NCI-H128 (cell line): ENCODE measurements around the gene KMT2D.

ENCODE experiments used
- DNase-seq: peaks from one replicate; lab custom pipeline; 2025; ENCODE audit not compliant: unreplicated experiment; lab: John Stamatoyannopoulos, UW

Gene KMT2D

DNA sequence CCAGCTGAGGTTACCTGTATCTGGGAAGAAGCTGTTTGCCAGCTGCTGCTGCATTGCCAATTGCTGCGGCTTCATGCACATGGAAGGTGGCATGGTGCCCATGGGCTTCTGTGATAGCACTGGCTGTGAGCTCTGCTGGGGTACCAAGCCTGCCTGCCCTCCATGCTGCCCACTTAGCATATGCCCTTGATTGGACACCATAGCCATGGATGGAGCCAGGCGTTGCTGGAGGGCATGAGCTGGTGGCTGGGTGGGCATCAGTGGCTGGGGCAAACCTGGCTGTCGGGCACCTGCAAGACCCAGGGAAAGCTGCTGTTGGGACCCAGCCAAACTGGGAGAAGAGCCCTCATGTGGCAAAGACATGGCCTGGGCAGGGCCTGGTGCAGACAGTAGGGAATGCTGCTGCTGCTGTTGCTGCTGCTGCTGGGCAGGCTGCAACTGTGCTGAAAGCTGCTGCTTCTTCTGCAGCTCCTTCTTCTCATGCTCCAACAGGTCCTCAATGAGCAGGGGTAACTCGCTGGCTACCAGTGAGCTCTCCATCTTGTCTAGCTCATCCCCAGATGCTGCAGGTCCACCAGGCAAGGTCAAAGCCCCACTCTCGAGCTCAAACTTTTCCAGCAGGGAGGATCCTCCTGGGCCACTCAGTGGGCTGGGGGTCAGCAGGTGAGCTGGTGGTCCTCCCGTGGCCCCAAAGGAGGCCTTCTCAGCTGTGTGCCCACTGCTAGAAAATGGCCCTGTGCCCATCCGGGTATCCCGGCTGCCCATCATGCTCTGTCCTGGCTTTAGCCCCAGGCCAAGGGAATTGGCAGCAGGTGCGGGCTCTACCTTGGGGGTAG, 23.3 kb downstream of the KMT2D start:
- no peak for DNase-seq

DNA sequence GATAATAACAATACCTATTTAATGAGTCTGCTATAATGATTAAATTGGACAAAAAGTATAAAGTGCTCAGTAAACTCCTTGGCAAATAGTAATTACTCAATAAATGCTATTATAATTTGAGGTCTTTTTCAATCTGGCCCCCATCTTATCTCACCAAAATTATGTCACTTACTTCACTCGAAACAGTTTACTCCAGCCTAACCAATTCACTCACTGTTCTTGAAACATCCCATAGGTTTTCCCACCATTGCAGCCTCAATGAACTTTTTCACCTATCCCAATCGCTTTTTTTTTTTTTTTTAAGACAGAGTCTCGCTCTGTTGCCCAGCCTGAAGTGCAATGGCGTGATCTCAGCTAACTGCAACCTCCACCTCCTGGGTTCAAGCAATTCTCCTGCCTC, 24.6 kb downstream of the KMT2D start:
- DNase-seq, result no peak

DNA sequence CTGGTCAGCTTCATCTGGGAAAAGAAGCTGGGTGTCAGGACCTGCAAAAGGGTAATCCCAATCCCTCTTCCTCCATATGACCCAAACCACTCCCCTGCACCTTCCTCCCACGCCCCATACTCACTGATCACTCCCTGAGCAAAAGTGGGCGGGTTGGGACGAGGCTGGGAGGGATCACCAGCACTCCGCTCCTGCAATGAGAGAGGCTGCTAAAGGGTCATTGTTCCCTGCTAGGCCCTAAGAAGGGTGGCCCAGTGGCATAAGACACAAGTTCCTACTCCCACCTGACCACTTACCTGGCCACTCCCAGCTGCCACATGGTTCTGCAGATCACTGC, 26.3 kb downstream of the KMT2D start:
- DNase-seq, result no peak

DNA sequence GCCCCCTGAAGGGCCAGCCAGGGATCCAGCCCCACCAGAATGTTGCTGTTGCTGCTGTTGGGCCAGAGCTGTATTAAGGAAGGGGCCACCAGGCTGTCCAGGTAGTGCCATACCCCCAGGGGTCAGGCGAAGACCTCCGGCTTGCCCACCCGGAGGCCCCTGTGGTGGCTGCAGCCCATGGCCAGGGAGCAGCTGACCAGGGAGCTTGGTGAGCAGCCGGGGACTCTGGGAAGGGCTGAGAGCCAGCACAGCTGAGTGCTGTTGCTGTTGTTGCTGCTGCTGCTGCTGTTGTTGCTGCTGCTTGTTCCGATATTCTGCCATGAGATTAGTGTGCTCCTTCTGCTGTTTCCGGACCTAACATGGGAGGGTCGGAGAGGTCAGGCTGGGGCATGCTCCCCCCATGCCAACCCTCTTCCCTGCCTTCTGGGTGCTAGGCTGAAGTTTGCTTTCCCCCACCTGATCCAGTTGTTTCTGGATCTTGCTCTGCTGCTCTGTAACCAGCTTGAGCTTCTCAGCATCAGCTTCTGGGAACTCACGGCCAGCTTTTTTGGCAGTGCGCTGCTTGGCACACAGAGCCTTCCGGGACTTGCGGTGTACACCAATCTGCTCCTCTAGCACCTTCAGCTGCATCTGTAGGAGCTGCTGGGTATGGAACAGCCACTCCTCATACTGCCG, 26.8 kb downstream of the KMT2D start:
- no peak for DNase-seq

DNA sequence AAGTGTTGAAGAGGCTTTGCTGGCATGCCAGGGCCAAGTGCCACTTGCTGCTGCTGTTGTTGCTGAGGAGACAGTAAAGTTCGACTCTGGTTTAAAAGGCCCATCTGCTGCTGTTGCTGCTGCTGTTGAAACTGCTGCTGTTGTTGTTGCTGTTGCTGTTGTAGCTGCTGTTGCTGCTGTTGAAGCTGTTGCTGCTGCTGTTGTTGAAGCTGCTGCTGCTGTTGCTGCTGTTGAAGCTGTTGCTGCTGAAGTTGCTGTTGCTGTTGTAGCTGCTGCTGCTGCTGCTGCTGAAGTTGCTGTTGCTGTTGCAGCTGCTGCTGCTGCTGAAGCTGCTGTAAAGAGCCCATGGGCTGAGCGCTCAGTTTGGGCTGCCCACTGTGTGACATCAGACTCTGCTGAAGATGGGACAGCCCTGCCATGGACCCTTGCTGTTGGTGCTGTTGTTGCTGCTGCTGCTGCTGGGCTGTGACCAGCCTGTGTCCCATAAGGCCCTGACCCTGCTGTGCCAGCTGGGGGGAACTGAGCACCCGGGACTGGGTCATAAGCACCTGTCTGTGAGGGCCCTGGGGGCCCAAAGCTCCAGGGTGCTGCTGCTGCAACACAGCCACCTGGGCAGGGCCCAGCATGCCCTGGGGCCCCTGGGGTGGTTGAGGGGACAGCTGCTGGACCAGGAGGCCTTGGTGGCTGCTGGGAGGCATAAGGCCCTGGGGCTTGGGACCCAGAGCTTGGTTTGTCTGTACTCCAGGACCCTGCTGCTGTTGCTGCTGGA, 27.7 kb downstream of the KMT2D start:
- DNase-seq, result no peak

DNA sequence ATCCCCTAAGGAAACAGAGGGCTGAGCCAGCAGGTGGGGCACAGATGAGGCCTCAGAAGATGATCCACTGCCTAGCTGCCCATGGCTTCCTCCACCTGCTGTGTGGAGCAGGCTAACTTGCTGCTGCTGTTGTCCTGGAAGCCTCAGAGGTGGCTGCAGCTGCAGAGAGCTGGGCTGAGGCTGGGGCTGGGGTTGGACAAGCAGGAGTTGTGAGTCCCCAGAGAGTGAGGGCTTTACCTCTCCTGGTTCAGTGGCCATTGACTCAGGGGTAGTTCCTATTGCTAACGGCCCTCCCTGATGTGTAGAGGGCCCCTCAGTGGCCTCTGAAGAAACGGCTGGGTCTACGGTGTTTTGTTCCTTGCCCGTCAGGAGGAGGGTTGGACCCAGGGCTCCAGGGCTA, 28.3 kb downstream of the KMT2D start:
- no peak for DNase-seq

DNA sequence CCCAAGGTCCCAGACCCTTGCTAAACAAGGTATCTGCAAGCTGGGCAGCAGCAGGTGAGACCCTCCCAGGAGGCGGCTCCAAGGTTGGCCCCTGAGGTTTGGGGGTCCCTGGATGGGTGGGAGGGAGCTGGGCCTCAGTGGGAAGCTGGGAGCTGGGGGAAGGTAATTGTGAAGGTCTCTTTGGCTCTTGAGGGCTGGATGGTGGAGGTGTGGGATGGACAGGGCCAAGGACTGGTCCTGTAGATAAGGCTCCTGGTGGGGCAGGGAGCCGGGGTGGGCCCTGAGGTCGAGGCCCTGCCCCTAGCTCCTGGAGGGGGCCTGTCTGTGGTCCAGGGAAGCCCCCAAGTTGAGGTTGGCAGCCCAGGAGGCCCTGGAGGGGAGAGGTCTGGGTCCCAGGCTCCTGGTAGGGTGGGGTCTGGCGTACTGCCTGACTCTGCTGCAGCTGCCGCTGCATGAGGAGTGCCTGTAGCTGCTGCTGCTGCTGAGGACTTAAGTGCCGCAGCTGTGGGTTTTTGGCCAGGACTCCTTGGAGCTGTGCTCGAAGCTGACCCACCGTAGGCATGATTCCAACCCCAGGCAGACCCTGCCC, 28.9 kb downstream of the KMT2D start:
- DNase-seq, result no peak

DNA sequence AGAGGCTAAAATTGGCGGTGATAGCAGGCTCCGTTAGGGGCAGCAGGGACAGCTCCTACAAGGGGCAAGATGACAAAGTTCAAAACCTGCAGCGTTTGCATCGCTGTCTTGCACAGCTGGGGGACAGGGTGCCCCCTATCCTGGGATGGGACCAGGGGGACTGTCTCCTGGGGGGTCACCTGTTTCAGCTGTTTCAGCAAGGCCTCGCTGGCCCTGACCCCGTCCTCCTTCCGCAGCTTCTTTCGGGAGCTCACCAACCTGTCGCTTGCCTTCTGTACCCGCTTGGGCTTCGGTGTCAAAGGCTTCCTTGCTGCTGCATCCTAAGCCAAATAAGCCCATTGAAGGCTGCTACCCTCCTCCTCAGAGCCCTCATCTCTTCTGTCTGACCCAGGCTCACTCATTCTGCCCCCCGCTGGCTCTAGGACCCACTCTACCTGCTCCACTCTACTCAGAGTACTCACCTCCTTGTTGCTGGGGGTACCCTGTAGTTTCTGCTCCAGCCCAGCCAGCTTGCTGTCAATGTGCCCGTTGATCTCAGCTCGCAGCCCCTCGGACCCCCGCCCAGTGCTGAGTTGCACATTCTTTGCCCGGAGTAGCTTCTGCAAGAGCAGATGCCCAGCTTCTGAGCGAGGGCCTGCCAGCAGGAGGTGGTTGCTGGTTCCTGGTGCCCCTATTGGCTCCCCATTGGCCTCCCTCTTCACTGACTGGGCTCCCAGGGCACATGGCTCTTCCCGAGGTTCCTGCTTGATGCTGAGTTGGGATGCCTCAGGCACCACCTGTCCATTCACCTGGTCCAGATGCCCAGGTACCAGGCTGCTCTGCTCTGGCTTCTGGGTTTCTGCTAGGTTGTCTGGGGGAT, 29.7 kb downstream of the KMT2D start:
- no peak for DNase-seq

DNA sequence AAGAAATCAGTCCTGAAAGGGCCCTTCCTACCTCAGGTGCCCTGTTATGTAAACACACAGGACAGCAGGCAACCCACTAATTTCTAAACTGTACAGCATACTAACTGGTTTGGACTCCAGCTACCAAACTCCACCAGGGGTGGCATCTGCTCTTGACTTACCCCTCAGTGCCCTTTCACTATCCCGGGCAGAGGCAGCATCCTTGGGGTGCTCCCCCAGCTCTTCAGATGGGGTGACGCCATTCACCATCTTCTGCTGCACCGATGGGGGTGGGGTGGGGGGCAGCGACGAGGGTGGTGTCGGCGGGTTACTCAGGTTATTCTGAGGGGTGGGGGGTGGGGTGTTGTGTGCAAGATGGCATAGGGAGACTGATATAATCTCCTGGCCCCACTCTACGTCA, 30.5 kb downstream of the KMT2D start:
- DNase-seq, result no peak

DNA sequence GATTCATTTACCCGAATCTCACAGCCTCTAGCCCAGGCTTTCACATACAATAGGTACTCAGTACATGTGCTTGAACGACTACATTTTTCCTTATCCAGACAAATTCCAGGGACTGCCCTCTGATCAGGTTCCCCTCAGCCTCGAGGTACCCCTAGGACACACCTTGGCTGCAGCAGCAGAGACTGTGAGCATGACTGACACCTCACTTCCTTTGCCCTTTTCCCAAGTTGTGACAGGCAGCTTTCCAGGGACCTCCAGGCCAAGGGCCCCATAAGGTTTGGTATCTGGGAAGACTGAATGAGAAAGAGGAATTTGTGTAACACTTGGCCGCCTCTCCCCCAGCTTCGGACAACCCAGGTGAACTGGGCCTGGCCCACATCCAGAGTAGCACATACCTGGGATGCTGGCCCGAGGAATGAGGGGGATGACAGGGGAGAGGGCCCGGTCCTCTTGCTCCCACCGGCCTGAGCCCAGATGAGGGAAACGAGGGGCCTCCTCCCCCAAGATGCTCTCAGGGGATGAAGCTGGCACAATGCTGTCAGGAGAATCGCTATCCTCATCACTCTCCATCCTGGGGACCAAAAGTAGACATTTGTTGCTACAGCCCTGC, 31.8 kb downstream of the KMT2D start:
- no peak for DNase-seq

DNA sequence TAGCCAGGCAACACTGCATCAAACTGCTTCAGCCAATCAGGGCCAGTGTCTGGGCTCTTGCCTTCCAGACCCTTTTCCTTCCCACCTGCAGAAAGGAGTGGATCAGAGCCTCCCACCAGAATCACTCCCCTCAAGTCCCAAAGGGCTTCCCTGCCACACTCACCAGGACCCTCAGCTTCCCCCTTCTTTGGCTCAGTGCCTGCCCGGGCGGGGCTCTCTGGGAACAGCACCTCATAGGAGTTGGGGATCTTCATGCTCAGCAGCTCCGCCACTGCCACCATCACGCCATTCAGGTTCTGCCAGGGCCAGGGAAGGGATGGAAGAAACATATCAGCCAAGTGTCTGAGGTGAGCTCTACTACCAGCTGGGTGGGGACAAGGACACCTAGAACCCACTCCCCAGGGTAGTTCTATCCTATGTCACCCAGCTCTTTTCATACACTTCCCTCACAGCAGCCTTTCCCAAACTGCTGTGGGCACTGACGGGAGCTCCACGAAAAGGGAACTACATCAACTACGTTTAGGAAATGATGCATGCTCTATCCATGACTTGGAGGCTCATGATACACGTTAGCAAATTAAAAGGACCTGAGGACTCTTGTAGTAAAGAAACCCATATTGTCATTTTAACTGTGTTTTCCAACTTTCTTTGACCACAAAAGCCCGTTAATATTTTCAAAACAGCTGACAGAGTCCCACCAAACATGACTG, 32.6 kb downstream of the KMT2D start:
- DNase-seq, result no peak

DNA sequence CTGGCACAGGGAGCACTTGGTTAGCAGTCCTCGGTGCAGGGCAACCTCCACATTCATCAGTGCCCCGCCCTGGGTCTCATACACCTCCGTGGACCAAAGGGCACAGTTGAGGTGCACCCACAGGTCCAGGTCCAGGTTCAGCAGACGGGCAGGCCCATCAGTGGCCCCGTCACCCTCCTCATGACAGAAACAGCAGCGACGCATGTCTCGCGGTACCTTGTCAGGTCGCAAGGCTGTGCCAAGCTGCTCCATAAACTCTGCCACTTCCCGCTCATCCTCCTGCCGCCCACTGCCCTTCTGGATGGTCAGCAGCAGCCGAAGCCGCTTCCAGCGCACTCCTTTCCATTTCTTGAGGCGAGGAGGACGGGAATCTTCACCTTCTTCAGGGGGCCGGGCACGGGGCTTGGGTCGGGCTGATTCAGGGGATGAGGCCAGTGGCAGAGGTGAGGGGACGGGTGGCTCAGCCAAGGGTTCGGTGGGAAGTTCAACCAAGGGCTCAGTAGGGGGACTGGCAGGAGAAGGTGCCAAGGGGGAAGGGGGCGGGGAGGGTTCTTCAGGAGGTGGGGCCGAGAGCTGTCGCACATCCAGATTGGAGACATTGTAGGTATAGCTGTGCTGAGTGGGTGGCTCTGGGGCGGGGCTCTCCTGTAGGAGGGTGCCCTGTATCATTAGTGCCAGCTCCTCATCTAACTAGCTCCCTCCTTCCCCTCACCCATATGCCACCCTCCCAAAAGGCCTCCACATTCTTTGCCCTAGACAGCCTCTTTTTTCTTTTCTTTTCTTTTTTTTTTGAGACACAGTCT, 33.7 kb downstream of the KMT2D start:
- no peak for DNase-seq

DNA sequence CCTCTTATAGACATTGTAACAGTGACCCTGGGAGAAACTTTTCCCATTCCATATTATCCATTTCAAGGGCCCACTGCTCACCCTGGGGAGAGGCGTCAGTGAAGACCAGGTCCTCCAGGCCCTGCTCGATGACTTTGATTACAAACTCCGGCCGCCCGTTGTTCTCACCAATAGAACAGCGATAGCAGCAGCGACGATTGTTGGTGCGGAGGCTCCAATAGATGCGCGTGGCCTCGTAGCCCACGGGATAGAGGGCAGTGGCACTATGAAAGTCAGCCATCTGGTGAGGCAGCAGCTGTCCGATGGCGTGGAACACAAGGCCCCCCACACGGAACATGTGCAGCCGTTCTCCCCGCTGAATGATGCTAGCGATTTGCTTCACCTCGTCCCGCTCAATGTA, 34.5 kb downstream of the KMT2D start:
- DNase-seq, result no peak

DNA sequence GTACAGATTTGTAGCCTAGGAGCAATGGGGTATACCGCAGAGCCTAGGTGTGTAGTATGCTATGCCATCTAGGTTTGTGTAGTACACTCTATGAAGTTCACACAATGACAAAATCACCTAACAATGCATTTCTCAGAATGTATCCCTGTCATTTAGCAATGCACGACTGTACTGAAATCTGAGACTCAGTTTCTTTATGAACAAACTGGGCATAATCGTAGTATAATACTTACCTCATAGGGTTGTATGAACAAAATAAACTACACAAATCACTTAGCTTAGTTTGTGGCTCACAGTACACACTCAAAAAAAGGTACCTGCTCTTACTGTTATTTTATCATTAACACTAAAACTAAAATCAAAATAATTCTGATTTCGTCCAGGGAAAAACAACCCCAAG, 35.1 kb downstream of the KMT2D start:
- no peak for DNase-seq

DNA sequence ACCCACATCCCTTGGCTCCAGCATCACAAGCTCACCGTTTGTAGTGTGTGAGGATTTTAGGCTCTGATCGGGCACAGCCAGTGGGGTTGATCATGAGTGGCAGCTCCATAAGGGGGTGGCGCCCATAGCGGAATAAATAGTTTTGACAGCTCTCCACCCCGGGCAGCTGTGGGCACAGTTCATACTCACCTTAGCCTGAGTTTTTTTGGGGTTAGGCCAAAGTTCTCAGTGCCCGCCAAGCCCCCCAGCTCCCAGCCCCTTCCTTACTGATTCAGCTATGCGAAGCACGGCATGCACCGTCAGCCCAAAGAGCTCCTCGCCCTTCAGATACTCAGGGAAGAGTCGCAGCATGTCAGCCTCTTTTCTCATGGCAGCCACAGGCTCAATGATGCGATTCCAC, 36.1 kb downstream of the KMT2D start:
- no peak for DNase-seq

DNA sequence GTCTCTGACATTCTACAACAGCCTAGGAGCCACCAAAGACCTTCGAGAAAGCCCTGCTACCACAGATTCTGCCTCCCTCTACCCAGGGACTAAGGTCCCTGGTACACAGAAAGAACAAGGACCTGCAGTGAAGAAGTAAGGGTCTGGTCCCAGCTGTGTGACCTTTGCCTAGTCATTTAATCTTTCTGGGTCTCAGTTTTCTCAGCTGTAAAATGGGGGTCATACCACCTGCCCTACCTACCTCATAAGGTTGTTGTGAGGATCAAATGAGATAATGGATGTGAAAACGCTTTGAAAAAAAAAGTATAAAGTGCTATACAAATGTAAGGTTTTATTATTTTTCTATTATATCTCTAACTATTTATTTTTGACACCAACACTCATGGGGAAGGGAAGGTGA, 36.8 kb downstream of the KMT2D start:
- DNase-seq, result no peak

DNA sequence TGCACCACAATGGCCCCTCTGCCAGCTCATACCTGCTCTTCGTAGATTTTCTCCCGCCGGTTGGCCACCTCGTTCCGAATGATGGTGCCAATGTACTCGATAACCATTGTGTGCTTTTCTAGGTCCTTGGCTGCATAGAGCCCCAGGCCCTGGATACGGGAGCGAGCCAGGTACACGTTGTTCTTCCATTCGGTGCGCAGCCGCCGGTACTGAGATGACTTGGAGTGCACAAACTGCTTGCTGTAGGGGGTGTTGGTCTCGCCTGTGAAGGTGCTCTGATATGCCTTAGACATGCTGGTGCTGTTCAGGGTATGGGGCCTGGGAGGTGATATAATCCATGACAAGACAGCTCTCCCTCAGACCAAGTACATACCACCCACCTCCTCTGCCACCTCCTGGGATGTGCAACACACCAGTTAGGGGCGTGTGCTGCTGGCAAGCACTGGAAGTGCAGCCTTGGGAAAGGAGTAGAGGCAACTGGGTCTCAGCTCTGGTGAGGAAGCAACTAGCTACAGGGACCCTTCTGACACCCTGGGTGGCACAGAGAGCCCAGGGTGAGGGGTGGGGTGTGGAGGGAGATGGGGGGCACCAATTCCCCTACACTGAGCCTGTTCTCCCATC, 37.9 kb downstream of the KMT2D start:
- no peak for DNase-seq

DNA sequence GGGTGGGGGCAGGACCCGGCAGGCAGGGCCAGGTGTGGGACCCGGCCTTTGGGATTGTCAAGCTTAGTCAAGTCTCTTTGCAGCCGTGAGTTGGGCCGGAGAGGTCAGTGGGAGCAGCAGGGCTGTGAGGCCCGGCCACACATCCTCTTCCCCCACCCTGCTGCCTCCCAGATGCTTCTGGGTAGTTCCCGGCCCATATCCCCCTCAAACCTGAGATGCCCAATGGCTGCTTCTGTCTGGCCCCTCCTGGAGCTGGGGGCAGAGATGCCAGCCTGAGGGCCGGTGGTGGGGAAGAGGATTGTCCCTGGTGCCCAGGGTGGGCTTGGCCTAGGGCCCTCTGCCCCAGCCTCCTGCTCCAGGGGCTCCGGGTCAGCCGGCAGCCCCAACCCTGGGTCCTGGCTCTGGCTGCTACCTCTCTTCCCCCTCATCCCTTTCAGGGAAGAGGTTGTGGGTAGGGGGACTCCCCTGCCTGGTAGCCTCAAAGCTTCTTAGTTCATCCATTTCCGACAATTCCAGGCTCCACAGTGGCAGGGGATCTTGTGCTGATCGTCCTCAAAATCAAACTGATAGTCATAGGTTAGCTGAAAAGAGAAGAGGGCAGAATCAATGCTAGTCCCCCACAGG, 39.2 kb downstream of the KMT2D start:
- DNase-seq, result no peak
